HUES48 (cell line): ENCODE data around the gene WNT10A.

ENCODE experiments used
- H3K27ac ChIP-seq: one replicate; pipeline ENCODE4 v1.7.0; 2013; ENCODE audit warnings: low read depth, low read length, inconsistent platforms
- H3K27me3 ChIP-seq: 2 replicates; pipeline ENCODE4 v1.6.1; 2013; ENCODE audit warnings: mild to moderate bottlenecking, low read length; ENCODE audit not compliant: control insufficient read depth, insufficient read depth
- H3K36me3 ChIP-seq: 2 replicates; pipeline ENCODE4 v1.6.1; 2013; ENCODE audit warnings: low read length; ENCODE audit not compliant: control insufficient read depth, insufficient read depth
- H3K4me1 ChIP-seq: 2 replicates; pipeline ENCODE4 v1.6.1; 2013; ENCODE audit warnings: mild to moderate bottlenecking, low read length; ENCODE audit not compliant: control insufficient read depth, insufficient read depth
- H3K4me3 ChIP-seq: 2 replicates; pipeline ENCODE4 v1.5.1; 2013; ENCODE audit warnings: mild to moderate bottlenecking, low read depth, low read length
- H3K9ac ChIP-seq: 2 replicates; pipeline ENCODE4 v1.6.1; 2013; ENCODE audit warnings: mild to moderate bottlenecking, low read depth, low read length, moderate library complexity
- H3K9me3 ChIP-seq: 2 replicates; pipeline ENCODE4 v1.6.1; 2013; ENCODE audit warnings: low read length; ENCODE audit not compliant: control insufficient read depth, insufficient read depth

The WNT10A gene

GRCh38 chr2:218869064-218869463 lies 11.6 kb upstream of the WNT10A start:
- Histone ChIP-seq H3K9ac (no peak overlapping the region), H3K27ac (no peak overlapping the region), H3K4me3 (no peak overlapping the region), H3K36me3 (no peaks in the 10 kb centered on the region), H3K4me1 (peaks cover 11% of the 10 kb centered on the region; the same call in 1 of the 2 replicates), H3K9me3 (no peaks in the 10 kb centered on the region), H3K27me3 (peaks cover 96% of the 10 kb centered on the region)

- H3K9me3 ChIP-seq = no peaks in the 10 kb centered on the region
- peaks cover 99% of the 10 kb centered on the region for H3K27me3 ChIP-seq
- H3K9ac ChIP-seq = no peak overlapping the region
- H3K36me3 ChIP-seq = no peaks in the 10 kb centered on the region
- no peak overlapping the region for H3K27ac ChIP-seq
- peaks cover 11% of the 10 kb centered on the region; the same call in 1 of the 2 replicates for H3K4me1 ChIP-seq
- no peak overlapping the region for H3K4me3 ChIP-seq
Measured at GRCh38 chr2:218870984-218871344, 9.7 kb upstream of the WNT10A start.

- H3K27ac ChIP-seq = no peak overlapping the region
- no peaks in the 10 kb centered on the region for H3K36me3 ChIP-seq
- no peak overlapping the region for H3K4me3 ChIP-seq
- H3K27me3 ChIP-seq = peaks cover 100% of the 10 kb centered on the region
- no peak overlapping the region for H3K9ac ChIP-seq
- peaks cover 11% of the 10 kb centered on the region; the same call in 1 of the 2 replicates for H3K4me1 ChIP-seq
- H3K9me3 ChIP-seq = no peaks in the 10 kb centered on the region
Measured at GRCh38 chr2:218871345-218872302, 9.0 kb upstream of the WNT10A start.

GRCh38 chr2:218872645-218873358 lies 7.8 kb upstream of the WNT10A start:
- Histone ChIP-seq H3K9me3 (no peaks in the 10 kb centered on the region), H3K27me3 (peaks cover 100% of the 10 kb centered on the region)

GRCh38 chr2:218873359-218874194 lies 7.1 kb upstream of the WNT10A start:
- no peaks in the 10 kb centered on the region for H3K36me3 ChIP-seq
- no peak overlapping the region for H3K9ac ChIP-seq
- H3K27ac ChIP-seq = no peak overlapping the region
- H3K27me3 ChIP-seq = peaks cover 100% of the 10 kb centered on the region
- peak overlapping the region; percentile 36; the same call in 1 of the 2 replicates for H3K4me3 ChIP-seq
- peaks cover 21% of the 10 kb centered on the region for H3K4me1 ChIP-seq
- H3K9me3 ChIP-seq = no peaks in the 10 kb centered on the region

More at GRCh38 chr2:218872645-218873358, 7.8 kb upstream of the WNT10A start:
- peaks cover 16% of the 10 kb centered on the region for H3K4me1 ChIP-seq
- H3K27ac ChIP-seq = no peak overlapping the region
- H3K9ac ChIP-seq = no peak overlapping the region
- H3K4me3 ChIP-seq = peak overlapping the region; percentile 36; the same call in 1 of the 2 replicates
- no peaks in the 10 kb centered on the region for H3K36me3 ChIP-seq

GRCh38 chr2:218875692-218876246 lies 4.9 kb upstream of the WNT10A start:
- H3K27me3 ChIP-seq = peaks cover 100% of the 10 kb centered on the region

GRCh38 chr2:218876562-218877219 lies 4.0 kb upstream of the WNT10A start:
- Histone ChIP-seq H3K4me1 (peaks cover 35% of the 10 kb centered on the region), H3K9ac (no peak overlapping the region), H3K27me3 (peaks cover 100% of the 10 kb centered on the region), H3K4me3 (no peak overlapping the region), H3K27ac (no peak overlapping the region), H3K9me3 (no peaks in the 10 kb centered on the region), H3K36me3 (no peaks in the 10 kb centered on the region)

More at GRCh38 chr2:218875692-218876246, 4.9 kb upstream of the WNT10A start:
- H3K9me3 ChIP-seq = no peaks in the 10 kb centered on the region
- no peak overlapping the region for H3K27ac ChIP-seq
- peaks cover 31% of the 10 kb centered on the region for H3K4me1 ChIP-seq
- H3K36me3 ChIP-seq = no peaks in the 10 kb centered on the region
- no peak overlapping the region for H3K9ac ChIP-seq
- H3K4me3 ChIP-seq = no peak overlapping the region

- H3K4me1 ChIP-seq = peaks cover 35% of the 10 kb centered on the region
- H3K9ac ChIP-seq = no peak overlapping the region
- H3K27me3 ChIP-seq = peaks cover 100% of the 10 kb centered on the region
- H3K36me3 ChIP-seq = no peaks in the 10 kb centered on the region
- H3K27ac ChIP-seq = no peak overlapping the region
- H3K4me3 ChIP-seq = no peak overlapping the region
- no peaks in the 10 kb centered on the region for H3K9me3 ChIP-seq
Measured at GRCh38 chr2:218877331-218877730, 3.3 kb upstream of the WNT10A start.

GRCh38 chr2:218877891-218878290 lies 2.8 kb upstream of the WNT10A start:
- H3K27ac ChIP-seq = no peak overlapping the region

GRCh38 chr2:218878486-218878885 lies 2.2 kb upstream of the WNT10A start:
- Histone ChIP-seq H3K36me3 (no peaks in the 10 kb centered on the region), H3K27ac (no peak overlapping the region), H3K9me3 (no peaks in the 10 kb centered on the region), H3K27me3 (peaks cover 100% of the 10 kb centered on the region), H3K4me3 (no peak overlapping the region), H3K9ac (no peak overlapping the region), H3K4me1 (peaks cover 23% of the 10 kb centered on the region)

More at GRCh38 chr2:218877891-218878290, 2.8 kb upstream of the WNT10A start:
- Histone ChIP-seq H3K36me3 (no peaks in the 10 kb centered on the region), H3K4me3 (no peak overlapping the region), H3K9me3 (no peaks in the 10 kb centered on the region), H3K27me3 (peaks cover 100% of the 10 kb centered on the region), H3K9ac (no peak overlapping the region), H3K4me1 (peaks cover 29% of the 10 kb centered on the region)
